ENCODE measurements around the gene TIMELESS. TPM values are rescaled to one million over a fixed set of nuclear protein-coding genes. Genes with fewer than 3 reads are reported as not detected.
A peak's percentile ranks its signal among the peaks of the same experiment; 100 is the strongest.

TIMELESS gene
- total RNA-seq, 1 donor from 2014 or later = 65.5 TPM

GRCh38 chr12:56490360-56490759 is 41.1 kb upstream of the TIMELESS start:
- Mint-ChIP-seq H3K4me1 (ENCODE audit: low read depth) (peaks cover 6% of the 10 kb centered on the region), H3K9me3 (ENCODE audit: low read depth) (peaks cover 7% of the 10 kb centered on the region), H3K36me3 (ENCODE audit: insufficient read depth) (peaks cover 5% of the 10 kb centered on the region), H3K4me3 (ENCODE audit: low read depth) (no peak overlapping the region), H3K27me3 (peaks cover 53% of the 10 kb centered on the region), H3K27ac (no peak overlapping the region)
- TF ChIP-seq, protein P1, sequence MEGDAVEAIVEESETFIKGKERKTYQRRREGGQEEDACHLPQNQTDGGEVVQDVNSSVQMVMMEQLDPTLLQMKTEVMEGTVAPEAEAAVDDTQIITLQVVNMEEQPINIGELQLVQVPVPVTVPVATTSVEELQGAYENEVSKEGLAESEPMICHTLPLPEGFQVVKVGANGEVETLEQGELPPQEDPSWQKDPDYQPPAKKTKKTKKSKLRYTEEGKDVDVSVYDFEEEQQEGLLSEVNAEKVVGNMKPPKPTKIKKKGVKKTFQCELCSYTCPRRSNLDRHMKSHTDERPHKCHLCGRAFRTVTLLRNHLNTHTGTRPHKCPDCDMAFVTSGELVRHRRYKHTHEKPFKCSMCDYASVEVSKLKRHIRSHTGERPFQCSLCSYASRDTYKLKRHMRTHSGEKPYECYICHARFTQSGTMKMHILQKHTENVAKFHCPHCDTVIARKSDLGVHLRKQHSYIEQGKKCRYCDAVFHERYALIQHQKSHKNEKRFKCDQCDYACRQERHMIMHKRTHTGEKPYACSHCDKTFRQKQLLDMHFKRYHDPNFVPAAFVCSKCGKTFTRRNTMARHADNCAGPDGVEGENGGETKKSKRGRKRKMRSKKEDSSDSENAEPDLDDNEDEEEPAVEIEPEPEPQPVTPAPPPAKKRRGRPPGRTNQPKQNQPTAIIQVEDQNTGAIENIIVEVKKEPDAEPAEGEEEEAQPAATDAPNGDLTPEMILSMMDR (IDR thresholded peaks at IDR 0.05; ENCODE audit: unreplicated experiment) = no peak
- no peak for DNase-seq (ENCODE audit: low spot score, unreplicated experiment)

- Mint-ChIP-seq H3K9me3 (ENCODE audit: low read depth) (peaks cover 6% of the 10 kb centered on the region), H3K4me3 (ENCODE audit: low read depth) (peak within 1 kb of the TSS; percentile 75), H3K36me3 (ENCODE audit: insufficient read depth) (peaks cover 4% of the 10 kb centered on the region), H3K27ac (peak within 1 kb of the TSS; percentile 81), H3K27me3 (peaks cover 55% of the 10 kb centered on the region), H3K4me1 (ENCODE audit: low read depth) (peaks cover 6% of the 10 kb centered on the region)
- peak; percentile 64 for DNase-seq (ENCODE audit: low spot score, unreplicated experiment)
- TF ChIP-seq, protein P1 (IDR thresholded peaks at IDR 0.05; ENCODE audit: unreplicated experiment) = no peak
Measured at GRCh38 chr12:56488041-56488955, 39.1 kb upstream of the TIMELESS start, which contains the start of gene GLS2. TSS of gene GLS2 (minus strand) at chr12:56488161. CDS start at chr12:56488118, 43 bp downstream.

GRCh38 chr12:56487448-56488040 is 38.3 kb upstream of the TIMELESS start:
- peak; percentile 17 for DNase-seq (ENCODE audit: low spot score, unreplicated experiment)
- H3K4me1 Mint-ChIP-seq (ENCODE audit: low read depth) = peaks cover 6% of the 10 kb centered on the region
- H3K36me3 Mint-ChIP-seq (ENCODE audit: insufficient read depth) = peaks cover 2% of the 10 kb centered on the region
- H3K4me3 Mint-ChIP-seq (ENCODE audit: low read depth) = peak overlapping the region; percentile 75
- peaks cover 4% of the 10 kb centered on the region for H3K9me3 Mint-ChIP-seq (ENCODE audit: low read depth)
- H3K27me3 Mint-ChIP-seq = peaks cover 55% of the 10 kb centered on the region
- no peak overlapping the region for H3K27ac Mint-ChIP-seq
- TF ChIP-seq, protein P1 (IDR thresholded peaks at IDR 0.05; ENCODE audit: unreplicated experiment) = no peak

DNA sequence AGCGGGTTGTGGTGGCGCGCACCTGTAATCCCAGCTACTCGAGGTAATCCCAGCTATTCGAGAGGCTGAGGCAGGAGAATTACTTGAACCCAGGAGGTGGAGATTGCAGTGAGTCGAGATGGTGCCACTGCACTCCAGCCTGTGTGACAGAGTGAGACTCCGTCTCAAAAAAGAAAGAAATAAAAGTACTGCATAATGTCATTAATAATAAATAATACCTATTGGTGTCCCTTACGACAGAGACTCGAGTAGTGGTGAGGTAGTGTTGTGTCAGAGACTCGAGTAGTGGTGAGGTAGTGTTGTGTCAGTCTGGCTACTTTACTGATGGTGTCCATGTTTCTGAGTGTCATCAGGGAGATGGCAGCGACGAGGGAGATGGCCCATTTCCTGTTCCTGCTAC is 37.5 kb upstream of the TIMELESS start:
- no peak overlapping the region for H3K27ac Mint-ChIP-seq
- TF ChIP-seq, protein P1 (IDR thresholded peaks at IDR 0.05; ENCODE audit: unreplicated experiment) = no peak
- peak overlapping the region; percentile 50 for H3K4me3 Mint-ChIP-seq (ENCODE audit: low read depth)
- H3K9me3 Mint-ChIP-seq (ENCODE audit: low read depth) = peaks cover 4% of the 10 kb centered on the region
- peaks cover 6% of the 10 kb centered on the region for H3K4me1 Mint-ChIP-seq (ENCODE audit: low read depth)
- H3K27me3 Mint-ChIP-seq = peaks cover 53% of the 10 kb centered on the region
- no peak for DNase-seq (ENCODE audit: low spot score, unreplicated experiment)
- peaks cover 2% of the 10 kb centered on the region for H3K36me3 Mint-ChIP-seq (ENCODE audit: insufficient read depth)

DNA sequence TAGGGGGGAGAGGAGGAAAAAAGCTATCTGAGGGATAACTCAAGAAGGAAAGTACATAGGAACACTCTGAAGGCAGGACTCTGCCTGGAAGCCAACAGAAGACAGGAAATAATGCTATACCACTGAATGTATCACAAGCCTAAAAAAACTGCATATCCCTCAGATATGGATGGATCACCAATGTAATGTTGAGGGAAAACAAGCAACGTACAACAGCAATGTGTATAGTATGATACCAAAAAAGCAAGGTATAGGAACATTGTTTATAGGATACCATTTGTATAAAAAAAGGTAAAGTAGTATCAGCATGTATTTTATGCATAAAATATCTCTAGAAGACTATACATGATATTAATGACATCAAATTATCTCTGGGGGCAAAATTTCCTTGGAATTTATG is 35.3 kb upstream of the TIMELESS start:
- H3K27ac Mint-ChIP-seq = no peak overlapping the region
- peaks cover 4% of the 10 kb centered on the region for H3K9me3 Mint-ChIP-seq (ENCODE audit: low read depth)
- H3K36me3 Mint-ChIP-seq (ENCODE audit: insufficient read depth) = peaks cover 2% of the 10 kb centered on the region
- H3K4me3 Mint-ChIP-seq (ENCODE audit: low read depth) = no peak overlapping the region
- peaks cover 6% of the 10 kb centered on the region for H3K4me1 Mint-ChIP-seq (ENCODE audit: low read depth)
- H3K27me3 Mint-ChIP-seq = peaks cover 35% of the 10 kb centered on the region
- DNase-seq (ENCODE audit: low spot score, unreplicated experiment) = no peak
- TF ChIP-seq, protein P1 (IDR thresholded peaks at IDR 0.05; ENCODE audit: unreplicated experiment) = no peak

All from progenitor cell of endocrine pancreas (in vitro differentiated cells).